Neural cell (in vitro differentiated cells): ENCODE data around the gene USP35.

Experiments
- CTCF ChIP-seq: fragments of 450-650 bp; IDR thresholded peaks from 2 replicates; pipeline ENCODE4 v1.5.1; 2014; ENCODE audit warnings: antibody characterized with exemption, mild to moderate bottlenecking, moderate library complexity; ENCODE audit not compliant: poor library complexity, severe bottlenecking
- EP300 ChIP-seq: fragments of 450-650 bp; conservative IDR thresholded peaks from 2 replicates; pipeline ENCODE4 v1.6.1; 2014; ENCODE audit warnings: antibody characterized with exemption, mild to moderate bottlenecking, moderate library complexity; ENCODE audit not compliant: poor library complexity, severe bottlenecking

- TF ChIP-seq EP300 = no peak
- TF ChIP-seq CTCF = no peak
Measured at GRCh38 chr11:78205256-78205655, 16.5 kb downstream of the USP35 start.
